Measurements from ENCODE around the gene WDR41.
A peak's percentile ranks its signal among the peaks of the same experiment; 100 is the strongest.

Gene WDR41

DNA sequence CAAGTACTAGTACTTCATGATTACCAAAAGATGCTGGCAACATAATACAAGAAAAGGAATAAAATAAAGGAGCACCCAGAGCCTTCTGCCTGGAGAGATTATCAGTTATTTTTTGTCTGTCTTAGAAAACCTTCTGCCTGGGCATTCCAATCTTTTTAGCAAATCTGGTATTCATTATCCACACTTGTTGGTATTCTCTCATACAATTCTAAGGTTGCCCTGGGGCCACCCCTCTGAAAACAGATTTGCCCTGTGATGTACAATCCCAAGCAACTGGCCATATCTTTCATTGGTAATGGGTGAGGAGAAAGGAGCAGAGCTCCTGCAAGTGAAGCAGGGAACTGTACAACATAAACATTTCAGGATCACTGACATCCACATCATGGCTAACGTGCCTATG is 47.8 kb downstream of the WDR41 start:
- DNase-seq: no peak

DNA sequence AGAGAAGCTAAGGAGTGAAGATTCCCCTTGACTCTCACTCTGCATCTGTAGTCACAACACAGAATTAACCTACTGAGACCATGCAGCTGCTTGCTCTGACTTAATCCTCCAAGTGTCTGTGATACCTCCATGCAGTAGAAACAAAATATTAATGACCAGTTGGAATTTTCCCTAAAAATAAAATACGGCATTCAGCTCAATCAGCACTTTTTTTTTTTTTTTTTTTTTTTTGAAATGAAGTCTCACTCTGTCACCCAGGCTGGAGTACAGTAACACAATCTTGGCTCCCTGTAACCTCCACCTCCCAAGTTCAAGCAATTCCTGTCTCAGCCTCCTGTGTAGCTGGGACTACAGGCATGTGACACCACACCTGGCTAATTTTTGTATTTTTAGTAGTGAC is 48.4 kb downstream of the WDR41 start:
- DNase-seq: no peak

DNA sequence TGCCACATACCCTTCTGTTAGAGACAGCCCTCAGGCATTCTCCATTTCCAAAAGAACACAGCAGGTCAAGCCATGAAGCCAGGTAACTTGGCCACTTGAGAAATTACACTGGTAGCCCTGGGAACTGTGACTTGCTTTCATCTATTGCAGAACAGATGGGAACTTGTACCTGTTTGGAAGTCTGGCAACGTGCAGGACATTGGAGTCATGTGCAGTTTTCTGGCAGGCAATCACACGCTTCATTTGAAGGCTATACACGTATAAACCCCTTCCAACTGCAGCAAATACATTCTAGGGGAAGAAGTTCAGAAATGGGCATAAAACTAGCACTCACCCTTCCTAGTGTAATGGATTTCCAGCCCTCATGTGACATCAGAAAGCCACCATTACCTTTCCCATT is 54.0 kb downstream of the WDR41 start:
- DNase-seq: no peak

DNA sequence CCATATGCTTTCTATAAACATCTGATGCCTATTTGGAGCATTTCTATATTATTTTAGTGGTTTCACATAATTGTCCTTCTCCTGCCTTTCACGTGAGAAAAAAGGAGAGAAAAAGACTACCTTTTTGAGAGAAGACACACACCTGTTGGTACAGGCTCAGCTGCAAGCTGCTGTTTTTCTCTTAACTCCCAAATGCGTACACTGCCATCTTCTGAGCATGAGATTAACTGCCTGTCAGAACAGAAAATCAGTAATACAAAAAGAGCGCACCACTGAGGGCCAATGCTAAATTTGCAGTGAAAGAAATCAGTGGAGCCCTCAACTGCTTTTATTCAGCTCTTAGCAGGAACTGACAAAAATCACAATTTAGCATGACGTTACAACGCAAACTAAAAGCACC is 54.9 kb downstream of the WDR41 start:
- peak; percentile 6 to 54 for DNase-seq

DNA sequence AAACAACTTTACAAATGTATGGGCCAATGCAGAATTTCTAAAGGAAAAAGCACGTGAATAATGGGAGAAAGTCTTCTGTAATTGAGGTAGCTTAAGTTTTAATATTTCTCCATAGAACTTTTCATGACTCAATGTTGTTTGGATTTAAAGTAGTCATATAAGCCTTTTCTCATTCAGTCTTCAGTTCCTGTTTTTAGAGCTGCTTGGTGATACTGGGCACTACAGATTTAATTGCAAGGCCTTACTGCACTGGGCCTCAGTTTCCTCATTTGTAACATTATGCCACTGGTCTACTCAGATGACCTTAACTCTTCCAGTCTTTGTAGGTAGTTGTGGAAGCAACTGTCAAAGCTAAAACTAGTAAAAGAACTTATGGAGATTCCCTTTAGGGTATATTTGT is 60.4 kb downstream of the WDR41 start:
- DNase-seq: no peak

DNA sequence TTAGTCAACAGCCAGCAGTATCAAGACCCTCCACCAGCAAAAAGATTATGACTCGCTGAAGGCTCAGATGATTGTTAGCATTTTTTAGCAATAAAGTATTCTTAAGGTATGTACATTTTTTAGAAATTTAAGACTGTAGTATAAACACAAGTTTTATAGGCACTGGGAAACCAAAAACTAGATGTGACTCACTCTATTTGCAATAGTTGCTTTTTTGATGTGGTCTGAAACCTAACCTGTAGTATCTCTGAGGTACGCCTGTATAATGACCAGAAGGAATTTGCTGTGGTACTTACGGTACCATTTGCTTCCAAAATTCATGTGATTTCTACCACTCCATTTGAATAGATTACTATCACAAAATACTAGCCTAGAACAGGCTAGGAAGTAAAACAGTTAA is 60.8 kb downstream of the WDR41 start:
- DNase-seq: no peak

DNA sequence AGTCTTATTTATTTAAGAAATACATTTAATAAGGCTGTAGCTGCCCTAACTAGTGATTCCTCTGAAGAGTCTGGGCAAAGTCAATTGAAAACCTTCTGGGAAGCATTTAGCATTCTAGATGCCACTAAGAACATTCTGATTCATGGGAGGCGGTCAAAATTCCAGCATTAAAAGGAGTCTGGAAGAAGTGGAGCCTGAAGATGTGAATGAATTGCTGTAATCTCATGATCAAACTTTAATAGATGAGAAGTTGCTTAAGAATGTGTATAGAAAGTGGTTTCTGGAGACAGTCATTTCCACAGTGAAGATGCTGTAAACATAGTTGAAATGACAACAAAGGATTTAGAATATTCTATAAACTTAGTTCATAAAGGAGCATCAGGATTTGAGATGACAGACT is 61.4 kb downstream of the WDR41 start:
- no peak for DNase-seq

DNA sequence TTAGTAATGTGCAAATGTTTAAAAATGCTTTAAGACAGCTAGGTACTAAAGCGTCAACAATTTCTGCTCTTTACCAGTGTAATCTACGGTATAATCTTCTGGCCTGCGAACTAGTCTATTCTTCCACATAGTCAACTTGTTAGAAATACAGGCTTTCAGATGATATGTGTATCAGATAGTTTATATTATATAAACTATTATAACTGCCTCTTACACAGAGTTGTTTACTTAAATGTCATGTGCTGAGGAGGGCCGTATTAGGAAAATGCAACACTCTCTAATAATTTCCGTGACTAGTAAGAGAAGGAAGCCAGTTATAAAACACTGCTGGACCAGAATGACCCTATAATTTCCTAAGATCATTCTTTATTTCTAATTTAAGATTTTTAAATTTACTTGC is 63.6 kb downstream of the WDR41 start:
- no peak for DNase-seq

DNA sequence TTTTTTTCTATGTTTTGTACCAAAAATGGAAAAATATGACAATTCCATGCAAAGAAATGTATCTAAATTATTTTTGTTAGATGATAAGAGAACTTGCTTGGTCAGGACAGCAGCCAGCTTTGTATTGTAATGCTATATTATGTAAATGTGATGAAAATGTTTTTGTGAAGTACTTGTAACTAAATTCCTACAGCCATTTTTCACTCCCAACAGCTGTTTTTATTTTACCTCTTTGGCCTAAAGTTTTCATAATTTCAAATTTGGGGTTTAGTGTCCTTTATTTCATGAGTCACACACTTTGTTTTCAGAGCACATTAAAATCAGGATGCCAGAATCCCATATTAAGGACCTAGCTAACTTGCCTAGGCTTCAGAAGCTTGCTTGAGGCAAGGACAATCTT is 64.1 kb downstream of the WDR41 start:
- no peak for DNase-seq

DNA sequence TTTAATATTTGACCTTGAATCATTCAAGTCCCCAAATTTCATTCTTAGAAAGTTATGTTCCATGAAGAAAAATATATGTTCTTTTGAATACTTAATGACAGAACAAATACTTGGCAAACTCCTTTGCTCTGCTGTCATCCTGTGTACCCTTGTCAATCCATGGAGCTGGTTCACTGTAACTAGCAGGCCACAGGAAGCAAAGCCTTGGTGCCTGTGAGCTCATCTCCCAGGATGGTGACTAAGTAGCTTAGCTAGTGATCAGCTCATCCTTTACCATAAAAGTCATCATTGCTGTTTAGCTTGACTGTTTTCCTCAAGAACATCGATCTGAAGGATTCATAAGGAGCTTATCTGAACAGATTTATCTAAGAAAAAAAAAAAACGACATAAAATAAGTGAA is 65.4 kb downstream of the WDR41 start:
- no peak for DNase-seq

DNA sequence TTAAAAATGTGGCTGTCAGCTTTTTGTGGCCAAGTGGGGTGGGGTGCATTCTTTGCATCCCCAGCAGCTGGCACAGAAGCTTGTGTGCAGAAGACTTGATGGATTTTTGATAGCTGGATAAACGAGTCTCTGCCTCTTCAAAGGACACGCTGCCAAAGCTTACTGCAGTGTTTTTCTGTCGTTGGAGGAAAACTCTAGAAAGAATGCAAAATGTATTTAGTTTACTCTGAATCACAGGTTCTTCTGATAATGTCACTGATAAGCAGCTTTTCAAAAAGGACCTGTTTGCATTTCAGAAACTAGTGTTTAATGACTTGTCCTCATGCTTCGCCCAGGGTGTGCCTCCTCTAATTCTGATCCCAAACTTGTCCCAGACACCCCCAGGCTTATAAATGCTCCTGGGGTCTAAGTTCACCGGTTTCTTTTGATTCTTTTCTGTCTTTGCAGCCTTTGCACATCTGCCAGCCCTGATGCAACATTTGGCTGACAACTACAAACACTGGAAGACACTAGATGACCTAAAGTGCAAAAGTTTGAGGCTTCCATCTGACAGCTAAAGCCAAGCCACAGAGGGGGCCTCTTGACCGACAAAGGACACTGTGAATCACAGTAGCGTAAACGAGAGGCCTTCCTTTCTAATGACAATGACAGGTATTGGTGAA is 66.0 kb downstream of the WDR41 start:
- DNase-seq: no peak

DNA sequence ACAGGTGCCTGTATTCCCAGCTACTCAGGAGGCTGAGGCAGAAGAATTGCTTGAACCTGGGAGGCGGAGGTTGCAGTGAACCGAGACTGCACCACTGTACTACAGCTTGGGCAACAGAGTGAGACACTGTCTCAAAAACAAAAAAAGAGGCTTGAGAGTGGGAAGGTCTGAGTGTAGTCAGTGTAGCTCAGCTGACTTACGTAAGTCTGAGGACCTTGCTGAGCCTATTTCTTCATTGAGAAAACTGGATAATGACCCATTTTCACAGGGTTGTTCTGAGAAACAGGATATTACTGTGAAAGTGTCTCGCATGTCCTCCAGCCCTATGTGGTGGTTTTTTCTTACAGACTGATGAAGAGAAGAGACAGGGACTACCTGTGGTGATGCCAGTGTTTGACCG is 66.7 kb downstream of the WDR41 start:
- no peak for DNase-seq

DNA sequence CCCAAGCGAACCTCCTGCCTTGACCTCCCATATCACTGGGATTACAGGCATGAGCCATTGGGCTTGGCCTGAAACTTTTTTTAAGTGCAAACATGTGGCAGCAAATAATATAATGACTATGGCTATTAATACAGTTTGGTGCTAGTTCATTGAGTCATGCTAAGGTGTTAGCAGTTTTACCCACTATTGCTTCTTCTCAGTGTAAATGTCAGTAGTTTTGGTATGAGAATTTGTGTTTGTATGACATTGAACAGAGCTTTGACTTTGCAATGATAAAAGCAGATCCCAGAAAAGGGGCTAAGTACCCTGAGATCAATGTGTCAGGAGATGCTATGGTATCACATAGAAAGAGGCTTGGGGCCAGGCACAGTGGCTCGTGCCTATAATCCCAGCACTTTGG is 67.2 kb downstream of the WDR41 start:
- no peak for DNase-seq

DNA sequence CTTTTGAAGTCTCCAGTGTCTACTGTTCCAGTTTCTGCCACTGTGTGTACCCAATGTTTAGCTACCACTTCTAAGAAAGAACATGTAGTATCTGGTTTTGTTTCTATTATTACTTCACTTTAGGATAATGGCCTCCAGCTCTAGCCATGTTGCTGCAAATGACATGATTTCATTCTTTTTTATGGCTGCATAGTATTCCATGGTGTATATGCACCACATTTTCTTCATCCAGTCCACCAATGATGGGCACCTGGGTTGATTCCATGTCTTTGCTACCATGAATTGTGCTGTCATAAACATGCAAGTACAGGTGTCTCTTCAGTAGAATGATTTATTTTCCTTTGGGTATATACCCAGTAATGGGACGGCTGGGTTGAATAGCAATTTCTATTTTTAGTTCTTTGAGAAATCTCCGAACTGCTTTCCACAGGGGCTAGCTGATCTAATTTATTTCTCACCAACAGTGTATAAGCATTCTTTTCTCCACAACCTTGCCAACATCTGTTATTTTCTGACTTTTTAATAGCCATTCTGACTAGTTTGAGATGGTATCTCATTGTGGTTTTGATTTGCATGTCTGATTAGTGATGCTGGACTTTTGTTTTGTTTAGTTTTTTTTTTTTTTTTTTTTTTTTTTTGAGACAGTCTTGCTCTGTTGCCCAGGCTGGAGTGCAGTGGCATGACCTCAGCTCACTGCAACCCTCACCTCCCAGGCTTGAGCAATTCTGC is 68.9 kb downstream of the WDR41 start:
- DNase-seq: no peak

DNA sequence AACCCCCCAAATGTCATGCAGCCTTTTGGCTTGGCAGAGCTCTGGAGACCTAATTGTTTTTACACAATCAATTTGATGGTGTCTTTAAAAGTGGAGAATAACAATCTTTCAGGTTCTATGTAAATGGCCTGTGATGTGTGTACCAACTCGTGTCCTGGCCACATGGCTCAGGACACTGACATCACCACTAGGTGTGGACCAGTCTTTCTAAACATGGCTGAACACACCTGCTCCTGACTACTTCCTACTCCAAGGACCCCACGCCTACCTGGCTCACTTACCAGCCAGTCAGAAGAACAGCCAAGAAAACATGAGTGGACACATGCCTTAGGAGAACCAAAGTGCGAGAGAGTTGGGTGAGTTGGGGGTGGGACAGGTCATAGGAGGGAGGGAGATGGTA is 71.2 kb downstream of the WDR41 start:
- DNase-seq: no peak

DNA sequence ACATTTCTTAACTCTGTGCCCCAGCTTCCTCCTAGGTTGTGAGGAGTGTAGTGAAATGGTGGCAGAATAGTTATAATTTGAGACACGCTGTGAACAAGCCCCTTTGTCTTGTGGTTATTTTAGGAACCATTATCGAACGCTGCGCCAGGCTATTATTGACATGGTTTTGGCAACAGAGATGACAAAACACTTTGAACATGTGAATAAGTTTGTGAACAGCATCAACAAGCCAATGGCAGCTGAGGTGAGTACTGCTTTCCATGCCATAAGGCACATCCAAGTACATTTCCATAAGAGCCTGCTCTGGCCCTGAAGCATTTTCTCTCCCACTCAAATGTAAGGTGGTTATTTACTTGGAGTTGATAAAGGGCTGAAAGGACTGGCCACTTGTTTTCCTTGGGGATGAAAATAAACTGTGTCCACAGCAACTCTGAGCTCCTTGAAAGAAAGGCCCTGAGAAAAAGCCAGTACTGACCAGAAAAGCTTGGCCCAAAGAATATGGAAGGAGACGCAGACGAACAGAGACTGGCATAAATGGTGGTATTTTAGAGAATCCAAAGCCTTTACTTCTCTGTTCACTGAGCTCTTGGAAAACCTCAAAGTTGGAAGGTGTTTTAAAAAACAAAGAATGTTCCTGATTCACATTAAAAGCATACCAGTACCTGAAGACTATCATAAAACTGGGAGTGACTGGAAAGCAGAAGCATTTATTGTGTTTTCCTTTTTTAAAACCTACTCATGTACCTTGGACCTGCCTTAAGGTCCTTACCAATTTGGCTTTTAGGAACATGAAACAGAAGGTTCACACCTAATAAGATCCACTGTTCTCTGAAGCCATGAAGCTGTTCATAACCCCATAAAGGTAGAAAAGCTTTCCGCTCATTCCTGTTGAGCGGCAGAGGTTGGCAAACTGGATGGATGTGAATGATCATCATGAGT is 72.2 kb downstream of the WDR41 start:
- no peak for DNase-seq

DNA sequence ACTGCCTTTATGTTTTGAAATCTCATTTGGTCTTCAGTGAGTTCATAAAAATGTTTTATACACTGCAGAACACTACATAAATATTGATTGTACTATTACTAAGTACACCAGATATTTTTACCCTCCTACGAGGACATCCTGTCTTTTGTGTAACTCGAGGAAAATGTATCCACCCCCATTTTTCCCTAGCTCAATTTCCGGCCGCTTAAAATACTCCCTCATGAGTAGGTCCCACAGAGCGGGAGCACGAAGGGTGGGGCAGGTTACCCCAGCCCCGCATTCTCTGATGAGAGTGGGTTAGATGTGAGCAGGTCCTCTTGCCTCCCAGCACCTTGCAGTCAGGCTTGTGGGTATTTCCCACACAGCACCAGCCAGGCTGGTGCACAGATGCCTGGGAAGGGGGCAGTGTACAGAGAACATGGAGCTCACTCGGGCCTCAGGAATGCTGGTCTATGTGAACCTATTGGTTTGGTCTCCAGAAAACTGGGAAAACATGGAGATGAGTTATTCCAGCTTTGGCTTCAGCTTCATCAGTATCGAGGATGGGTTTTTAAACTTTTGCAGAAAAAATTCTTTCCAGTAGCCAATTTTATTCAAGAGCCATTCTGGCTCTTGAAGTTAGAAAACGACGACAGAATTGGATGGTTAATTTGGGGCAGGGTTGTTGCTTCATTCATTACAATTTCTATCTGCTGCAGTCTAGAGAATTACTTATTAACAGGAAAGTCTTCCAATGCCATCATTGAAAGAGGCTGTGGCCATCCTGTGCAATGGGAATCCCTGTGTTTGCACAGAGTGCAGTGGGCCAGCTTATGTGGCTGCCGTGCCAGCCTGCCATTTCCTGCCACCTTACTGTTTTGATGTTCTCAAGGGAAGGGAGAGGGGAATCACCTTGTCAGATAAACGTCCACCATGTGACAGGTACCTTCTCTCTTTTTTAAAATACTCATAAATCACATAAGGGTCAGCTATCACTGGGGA is 73.2 kb downstream of the WDR41 start:
- DNase-seq: peak in 1 of 2 experiments; percentile 11

DNA sequence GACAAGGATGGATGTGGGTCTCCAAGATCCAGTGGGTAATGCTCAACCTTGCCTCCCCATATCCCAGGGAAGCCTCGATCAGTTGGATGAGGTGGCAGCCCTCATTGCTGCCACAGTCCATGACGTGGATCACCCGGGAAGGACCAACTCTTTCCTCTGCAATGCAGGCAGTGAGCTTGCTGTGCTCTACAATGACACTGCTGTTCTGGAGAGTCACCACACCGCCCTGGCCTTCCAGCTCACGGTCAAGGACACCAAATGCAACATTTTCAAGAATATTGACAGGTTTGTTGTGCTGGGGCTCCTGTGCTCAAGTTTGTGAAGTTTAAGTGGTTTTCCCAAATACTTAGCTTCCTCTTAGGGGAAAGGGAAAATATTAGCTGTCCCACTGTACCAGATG is 74.0 kb downstream of the WDR41 start:
- no peak for DNase-seq

DNA sequence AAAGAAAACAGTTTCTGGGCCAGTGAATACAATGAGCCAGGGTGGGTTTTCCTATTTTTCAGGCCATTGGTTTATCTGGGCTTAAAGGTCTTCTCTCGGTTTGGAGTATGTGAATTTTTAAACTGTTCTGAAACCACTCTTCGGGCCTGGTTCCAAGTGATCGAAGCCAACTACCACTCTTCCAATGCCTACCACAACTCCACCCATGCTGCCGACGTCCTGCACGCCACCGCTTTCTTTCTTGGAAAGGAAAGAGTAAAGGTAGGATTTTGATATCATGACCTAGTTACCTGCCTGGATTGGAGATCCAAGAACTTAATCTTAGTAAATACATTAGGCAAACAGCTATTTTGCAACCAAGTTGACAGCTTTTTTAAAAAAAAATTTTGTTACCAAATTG is 79.1 kb downstream of the WDR41 start:
- DNase-seq: no peak

DNA sequence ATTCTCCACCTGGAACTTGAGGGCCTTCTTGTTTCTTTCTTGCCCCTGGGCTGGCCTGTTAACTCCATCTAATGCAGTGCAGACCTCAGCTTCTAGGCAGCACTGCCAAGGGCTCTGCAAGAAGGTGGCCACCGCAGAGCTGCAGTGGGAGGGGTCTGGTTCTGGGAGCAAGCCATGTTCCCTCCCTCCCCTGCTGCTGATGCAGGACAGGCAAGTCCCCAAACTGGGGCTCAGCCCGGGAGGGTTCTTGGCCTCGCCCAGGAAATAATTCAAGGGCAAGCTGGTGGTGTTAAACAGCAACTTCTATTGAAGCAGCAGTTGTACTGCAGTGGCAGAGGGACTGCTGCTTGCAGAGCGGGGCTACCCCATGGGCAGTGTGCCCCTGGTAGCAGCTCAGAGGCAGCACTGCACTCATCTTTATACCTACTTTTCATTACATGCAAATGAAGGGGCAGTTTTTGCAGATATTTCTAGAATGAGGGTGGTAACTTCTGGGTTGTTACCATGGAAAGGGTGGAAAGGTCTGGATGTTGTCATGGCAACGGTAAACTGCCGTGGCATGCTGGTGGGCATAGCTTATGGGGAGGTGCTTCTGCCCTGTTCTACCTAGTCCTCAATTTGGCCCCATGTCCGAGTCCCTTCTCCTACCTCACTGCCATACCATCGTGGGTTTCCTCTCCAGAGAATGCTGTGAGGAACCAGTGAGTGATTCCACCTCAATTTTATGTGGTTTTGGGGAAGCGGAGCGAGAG is 82.1 kb downstream of the WDR41 start:
- no peak for DNase-seq

DNA sequence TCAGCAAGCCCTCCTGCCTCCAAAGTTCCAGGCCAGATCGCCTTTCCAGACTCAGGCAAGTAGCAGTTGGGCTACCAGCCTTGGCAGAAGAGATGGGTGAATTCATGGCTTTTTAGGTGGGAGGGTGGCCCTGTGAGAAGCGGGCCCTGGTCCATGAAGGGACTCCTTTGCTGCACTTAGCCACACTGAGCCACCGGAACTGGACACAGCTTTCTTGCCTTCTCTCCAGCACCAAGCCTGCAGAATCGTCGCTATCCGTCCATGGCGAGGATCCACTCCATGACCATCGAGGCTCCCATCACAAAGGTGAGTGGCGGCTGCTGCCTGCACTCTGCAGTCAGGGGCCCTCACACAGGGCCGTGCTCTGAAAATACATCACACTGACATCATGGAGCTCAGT is 85.0 kb downstream of the WDR41 start:
- no peak for DNase-seq

DNA sequence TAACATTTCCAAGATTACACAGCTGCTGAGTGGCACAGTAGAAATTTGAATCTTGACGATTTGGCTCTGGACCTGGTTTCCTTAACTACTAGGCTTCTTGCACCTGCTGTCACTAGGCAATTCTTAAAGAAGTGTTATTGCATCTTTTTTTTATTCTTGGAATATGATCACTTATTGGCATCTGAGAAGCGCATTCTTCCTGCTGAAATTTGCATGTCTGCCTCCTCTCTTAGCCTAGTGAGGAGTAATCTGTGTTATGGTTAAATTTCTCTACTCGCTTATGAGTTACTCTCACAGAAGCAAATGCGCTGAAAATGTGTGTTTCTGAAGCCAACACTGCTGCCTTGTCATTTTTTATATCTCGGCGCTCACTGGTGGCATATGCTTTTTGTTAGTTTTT is 89.3 kb downstream of the WDR41 start:
- DNase-seq: no peak
